Stimulated activated naive CD4-positive, alpha-beta T cell treated with Interleukin-2 at 50 U/mL for 16 hours (primary cell): Measurements from ENCODE around the gene CDH18.

Experiments used
- DNase-seq: peaks from one replicate; lab custom pipeline; 2025; lab: John Stamatoyannopoulos, UW

Gene CDH18

GRCh38 chr5:19987612-19988361 is at the start of gene CDH18:
Gene CDH18 (minus strand): TSS chr5:19988200. CDS start chr5:19838986, 149,214 bp downstream.
- no peak for DNase-seq

GRCh38 chr5:20034717-20035116 is 46.7 kb upstream of the CDH18 start:
- no peak for DNase-seq

GRCh38 chr5:20033881-20034280 is 45.9 kb upstream of the CDH18 start:
- no peak for DNase-seq

GRCh38 chr5:20032896-20033295 is 44.9 kb upstream of the CDH18 start:
- DNase-seq = no peak

- DNase-seq = no peak
Observed at GRCh38 chr5:20030125-20030524, 42.1 kb upstream of the CDH18 start.

- DNase-seq = no peak
Observed at GRCh38 chr5:20029266-20029665, 41.3 kb upstream of the CDH18 start.

- DNase-seq = no peak
Observed at GRCh38 chr5:20028506-20028905, 40.5 kb upstream of the CDH18 start.

- DNase-seq = no peak
Observed at GRCh38 chr5:20023686-20024180, 35.7 kb upstream of the CDH18 start.

GRCh38 chr5:20020247-20020646 is 32.2 kb upstream of the CDH18 start:
- DNase-seq = no peak

- no peak for DNase-seq
Observed at GRCh38 chr5:20017021-20017420, 29.0 kb upstream of the CDH18 start.

GRCh38 chr5:20000416-20000815 is 12.4 kb upstream of the CDH18 start:
- DNase-seq = no peak

- no peak for DNase-seq
Observed at GRCh38 chr5:19988457-19988856, 457 bp upstream of the CDH18 start.

- DNase-seq = no peak
Observed at GRCh38 chr5:19986806-19987205, 1.2 kb downstream of the CDH18 start.

- no peak for DNase-seq
Observed at GRCh38 chr5:19986031-19986619, 1.9 kb downstream of the CDH18 start.

GRCh38 chr5:19978476-19978875 is 9.5 kb downstream of the CDH18 start:
- no peak for DNase-seq

GRCh38 chr5:19977099-19977498 is 10.9 kb downstream of the CDH18 start:
- DNase-seq = no peak

GRCh38 chr5:19975795-19976194 is 12.2 kb downstream of the CDH18 start:
- DNase-seq = no peak

GRCh38 chr5:19960451-19960850 is 27.5 kb downstream of the CDH18 start:
- no peak for DNase-seq

- DNase-seq = no peak
Observed at GRCh38 chr5:19959830-19960384, 28.1 kb downstream of the CDH18 start.

- DNase-seq = no peak
Observed at GRCh38 chr5:19950897-19951296, 37.1 kb downstream of the CDH18 start.

GRCh38 chr5:19940192-19940591 is 47.8 kb downstream of the CDH18 start:
- no peak for DNase-seq

- no peak for DNase-seq
Observed at GRCh38 chr5:19930451-19930850, 57.5 kb downstream of the CDH18 start.
